Neural crest cell (in vitro differentiated cells): Measurements from ENCODE around the gene PTPMT1. TPM values are rescaled to one million over a fixed set of nuclear protein-coding genes. Genes with fewer than 3 reads are reported as not detected.
A peak's percentile ranks its signal among the peaks of the same experiment; 100 is the strongest.
"Not testable (repeated sequence)": the region's sequence is repeated elsewhere in the genome, so short reads cannot be mapped to it uniquely, and the experiment has no call there.

Experiments used
- DNase-seq: peaks from one replicate; pipeline ENCODE4 v3.0.0; 2021; ENCODE audit warnings: low read depth, mixed read lengths, low spot score
- H3K27ac Mint-ChIP-seq: one replicate; pipeline ENCODE4 v1.8.0; 2021; ENCODE audit warnings: mild to moderate bottlenecking, mixed read lengths; ENCODE audit not compliant: unreplicated experiment
- H3K27me3 Mint-ChIP-seq: 2 replicates; pipeline ENCODE4 v1.8.0; 2021; ENCODE audit warnings: low read depth, mild to moderate bottlenecking, mixed read lengths
- H3K36me3 Mint-ChIP-seq: 2 replicates; pipeline ENCODE4 v1.8.0; 2021; ENCODE audit warnings: low read depth, mild to moderate bottlenecking, mixed read lengths
- H3K4me1 Mint-ChIP-seq: 2 replicates; pipeline ENCODE4 v1.8.0; 2021; ENCODE audit warnings: mixed read lengths
- H3K4me3 Mint-ChIP-seq: one replicate; pipeline ENCODE4 v1.8.0; 2021; ENCODE audit warnings: mild to moderate bottlenecking, mixed read lengths
- H3K9me3 Mint-ChIP-seq: 2 replicates; pipeline ENCODE4 v1.8.0; 2021; ENCODE audit warnings: mixed read lengths
- total RNA-seq: library from RNA; stranded (reverse); gene quantifications from 2 replicates; pipeline ENCODE4 v1.2.1, GENCODE V29; 2021
- TF ChIP-seq, protein P1 (sequence below): fragments of 200-600 bp; sonication (generic); conservative IDR thresholded peaks from 2 replicates; pipeline ENCODE4 v1.5.0; 2021; ENCODE audit warnings: antibody characterized with exemption, mild to moderate bottlenecking

PTPMT1 gene
- total RNA-seq, 1 donor from 2014 or later: 41.8 TPM

DNA sequence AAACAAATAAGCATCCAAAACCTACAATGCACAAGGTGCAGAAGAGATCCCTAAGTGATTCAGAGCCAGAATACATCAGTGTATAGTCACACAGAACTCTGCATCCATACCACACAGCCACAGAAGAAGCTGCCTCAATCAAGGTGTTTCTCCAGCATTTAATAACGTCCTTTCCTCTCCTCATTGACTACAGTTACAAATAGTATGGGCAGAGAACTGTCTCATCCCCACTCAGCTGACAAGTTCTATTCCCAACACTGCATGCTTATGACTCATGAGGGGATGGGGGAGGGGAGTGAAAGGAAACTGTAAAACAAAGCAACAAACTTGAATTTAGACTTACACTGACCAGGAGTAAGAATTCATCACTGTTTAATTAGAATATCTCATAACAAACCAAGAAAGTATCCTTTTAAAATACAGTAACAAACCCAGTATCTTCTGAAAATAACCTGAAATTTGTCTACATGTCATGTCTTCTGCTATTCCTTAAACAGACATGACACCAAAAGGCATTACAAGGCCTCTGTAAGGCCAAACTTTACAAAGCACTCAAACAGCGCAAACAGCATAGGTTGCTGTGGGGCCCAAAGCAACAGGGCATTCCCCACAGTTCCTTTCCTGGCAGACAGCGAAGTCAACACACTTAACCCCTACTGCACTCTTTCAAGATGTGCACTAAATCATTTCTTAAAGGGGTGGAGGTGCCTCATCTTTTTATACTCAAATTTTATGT is 41.7 kb upstream of the PTPMT1 start:
- no peak for DNase-seq
- H3K36me3 Mint-ChIP-seq: no peaks in the 10 kb centered on the region
- H3K27ac Mint-ChIP-seq: peak overlapping the region; percentile 87
- TF ChIP-seq, protein P1, sequence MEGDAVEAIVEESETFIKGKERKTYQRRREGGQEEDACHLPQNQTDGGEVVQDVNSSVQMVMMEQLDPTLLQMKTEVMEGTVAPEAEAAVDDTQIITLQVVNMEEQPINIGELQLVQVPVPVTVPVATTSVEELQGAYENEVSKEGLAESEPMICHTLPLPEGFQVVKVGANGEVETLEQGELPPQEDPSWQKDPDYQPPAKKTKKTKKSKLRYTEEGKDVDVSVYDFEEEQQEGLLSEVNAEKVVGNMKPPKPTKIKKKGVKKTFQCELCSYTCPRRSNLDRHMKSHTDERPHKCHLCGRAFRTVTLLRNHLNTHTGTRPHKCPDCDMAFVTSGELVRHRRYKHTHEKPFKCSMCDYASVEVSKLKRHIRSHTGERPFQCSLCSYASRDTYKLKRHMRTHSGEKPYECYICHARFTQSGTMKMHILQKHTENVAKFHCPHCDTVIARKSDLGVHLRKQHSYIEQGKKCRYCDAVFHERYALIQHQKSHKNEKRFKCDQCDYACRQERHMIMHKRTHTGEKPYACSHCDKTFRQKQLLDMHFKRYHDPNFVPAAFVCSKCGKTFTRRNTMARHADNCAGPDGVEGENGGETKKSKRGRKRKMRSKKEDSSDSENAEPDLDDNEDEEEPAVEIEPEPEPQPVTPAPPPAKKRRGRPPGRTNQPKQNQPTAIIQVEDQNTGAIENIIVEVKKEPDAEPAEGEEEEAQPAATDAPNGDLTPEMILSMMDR: no peak
- no peaks in the 10 kb centered on the region for H3K27me3 Mint-ChIP-seq
- H3K9me3 Mint-ChIP-seq: no peaks in the 10 kb centered on the region
- no peak overlapping the region for H3K4me3 Mint-ChIP-seq
- peaks cover 38% of the 10 kb centered on the region for H3K4me1 Mint-ChIP-seq

DNA sequence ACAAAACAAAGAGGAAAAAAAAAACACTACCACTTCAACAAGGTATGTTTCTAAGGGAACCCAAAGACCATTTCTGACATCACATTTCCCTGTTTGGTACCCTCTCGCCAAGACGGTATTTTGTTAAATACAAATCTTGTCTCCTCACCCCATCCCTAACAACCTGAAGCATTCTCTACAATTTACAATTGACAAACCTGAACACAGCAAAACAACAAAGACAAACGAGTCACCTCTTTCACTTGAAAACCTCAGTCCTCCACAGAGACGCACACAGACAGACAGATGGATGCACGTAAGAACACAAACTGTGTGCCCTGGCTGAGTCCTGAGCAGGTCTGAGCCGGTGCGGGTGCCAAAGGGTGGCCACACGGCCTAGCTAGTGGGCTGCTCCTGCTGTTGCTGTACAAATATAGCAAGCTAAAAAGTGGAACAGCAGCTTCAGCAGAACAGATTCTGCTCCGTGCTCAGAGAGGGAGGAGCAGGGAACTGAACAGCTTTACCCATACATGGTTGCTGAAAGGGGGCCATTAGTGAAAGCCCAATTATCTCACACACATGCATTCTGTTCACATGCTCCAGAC is 41.0 kb upstream of the PTPMT1 start:
- TF ChIP-seq, protein P1: no peak
- H3K4me1 Mint-ChIP-seq: peaks cover 36% of the 10 kb centered on the region
- H3K4me3 Mint-ChIP-seq: peak overlapping the region; percentile 1
- no peaks in the 10 kb centered on the region for H3K36me3 Mint-ChIP-seq
- DNase-seq: no peak
- no peaks in the 10 kb centered on the region for H3K27me3 Mint-ChIP-seq
- H3K27ac Mint-ChIP-seq: peak overlapping the region; percentile 61
- H3K9me3 Mint-ChIP-seq: no peaks in the 10 kb centered on the region

DNA sequence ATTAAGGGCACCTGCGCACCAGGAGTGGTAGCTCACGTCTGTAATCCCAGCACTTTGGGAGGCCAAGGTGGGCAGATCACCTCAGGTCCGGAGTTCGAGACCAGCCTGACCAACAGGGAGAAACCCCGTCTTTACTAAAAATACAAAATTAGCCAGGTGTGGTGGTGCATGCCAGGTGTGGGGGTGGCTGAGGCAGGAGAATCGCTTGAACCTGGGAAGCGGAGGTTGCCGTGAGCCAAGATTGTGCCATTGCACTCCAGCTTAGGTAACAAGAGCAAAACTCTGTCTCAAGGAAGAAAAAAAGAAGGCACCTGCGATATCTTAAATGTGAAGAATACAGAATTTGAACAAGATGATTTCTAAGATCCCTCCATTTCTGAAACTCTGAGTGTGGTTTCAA is 39.4 kb upstream of the PTPMT1 start:
- H3K4me3 Mint-ChIP-seq, H3K27ac Mint-ChIP-seq, H3K36me3 Mint-ChIP-seq, DNase-seq, H3K9me3 Mint-ChIP-seq, H3K27me3 Mint-ChIP-seq: not testable (repeated sequence)
- peaks cover 38% of the 10 kb centered on the region for H3K4me1 Mint-ChIP-seq

DNA sequence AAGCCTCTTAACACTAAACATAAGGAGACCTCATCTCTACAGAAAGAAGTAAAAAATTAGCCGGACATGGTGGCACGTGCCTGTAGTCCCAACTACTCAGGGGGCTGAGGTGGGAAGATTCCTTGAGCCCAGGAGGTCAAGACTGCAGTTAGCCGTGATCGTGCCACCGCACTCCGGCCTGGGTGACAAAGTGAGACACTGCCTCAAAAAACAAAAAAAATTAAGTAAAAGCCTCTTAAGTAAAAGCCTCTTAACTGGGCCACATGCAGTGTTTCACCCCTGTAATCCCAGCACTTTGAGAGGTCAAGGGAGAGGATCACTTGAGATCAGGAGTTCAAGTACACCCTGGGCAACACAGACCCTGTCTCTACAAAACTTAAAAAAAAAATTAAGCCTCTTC is 38.2 kb upstream of the PTPMT1 start:
- no peaks in the 10 kb centered on the region for H3K36me3 Mint-ChIP-seq
- TF ChIP-seq, protein P1: no peak
- no peaks in the 10 kb centered on the region for H3K9me3 Mint-ChIP-seq
- DNase-seq: no peak
- H3K27ac Mint-ChIP-seq: no peak overlapping the region
- no peak overlapping the region for H3K4me3 Mint-ChIP-seq
- no peaks in the 10 kb centered on the region for H3K27me3 Mint-ChIP-seq
- peaks cover 38% of the 10 kb centered on the region for H3K4me1 Mint-ChIP-seq

DNA sequence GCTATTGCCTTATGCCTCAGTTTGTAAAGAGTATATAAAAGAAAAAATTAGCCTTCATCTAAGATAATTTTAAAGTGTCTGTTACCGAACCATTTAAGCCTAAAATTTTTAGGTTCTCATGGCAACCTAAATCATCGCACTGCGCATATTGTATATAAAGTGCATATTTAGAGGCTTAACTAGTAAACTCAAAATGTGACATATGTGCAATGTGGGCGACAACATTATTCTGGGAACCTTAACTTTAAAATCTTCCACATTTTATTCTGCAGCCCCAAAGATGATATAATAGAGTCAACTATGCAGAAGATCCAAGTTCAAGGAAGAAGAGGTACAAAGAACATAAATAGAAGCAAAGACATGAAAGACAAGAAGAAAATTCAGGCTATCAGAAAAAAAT is 35.4 kb upstream of the PTPMT1 start:
- Mint-ChIP-seq H3K36me3 (no peaks in the 10 kb centered on the region), H3K4me3 (no peak overlapping the region), H3K27me3 (no peaks in the 10 kb centered on the region), H3K4me1 (peaks cover 33% of the 10 kb centered on the region), H3K27ac (no peak overlapping the region), H3K9me3 (no peaks in the 10 kb centered on the region)
- TF ChIP-seq, protein P1: no peak
- DNase-seq: no peak

- DNase-seq, H3K27me3 Mint-ChIP-seq, H3K36me3 Mint-ChIP-seq, H3K27ac Mint-ChIP-seq, H3K4me3 Mint-ChIP-seq, H3K9me3 Mint-ChIP-seq: not testable (repeated sequence)
- peaks cover 29% of the 10 kb centered on the region for H3K4me1 Mint-ChIP-seq
These were observed 34.7 kb upstream of the PTPMT1 start for GRCh38 chr11:47530721-47531120.
